ENCODE measurements around the gene TRIM62.

GRCh38 chr1:33119532-33120217 lies 62.2 kb downstream of the TRIM62 start:
- no peak for TF ChIP-seq CTCF (conservative IDR thresholded peaks at IDR 0.05; ENCODE audit: low read length)
- TF ChIP-seq EZH2phosphoT487 (IDR thresholded peaks at IDR 0.05; ENCODE audit: borderline replicate concordance), result no peak

All from Loucy (cell line).